Activated CD8-positive, alpha-beta memory T cell treated with anti-CD3 and anti-CD28 coated beads, Interleukin-2, amount 50 U/mL, for 1 hour (primary cell): Measurements from ENCODE around the gene CP.
A peak's percentile ranks its signal among the peaks of the same experiment; 100 is the strongest.

Source experiments
- DNase-seq: peaks from one replicate; pipeline ENCODE4 v3.0.0-alpha.2; 2020; ENCODE audit errors: extremely low read depth

CP gene

GRCh38 chr3:149186219-149186618, 35.4 kb downstream of the CP start:
- DNase-seq, result no peak

GRCh38 chr3:149181182-149181581, 40.4 kb downstream of the CP start:
- no peak for DNase-seq

GRCh38 chr3:149180057-149180573, 41.5 kb downstream of the CP start:
- no peak for DNase-seq

- DNase-seq, result no peak
These were observed 42.4 kb downstream of the CP start for GRCh38 chr3:149179220-149179619.

GRCh38 chr3:149177122-149177521, 44.5 kb downstream of the CP start:
- no peak for DNase-seq

GRCh38 chr3:149174901-149175300, 46.7 kb downstream of the CP start:
- no peak for DNase-seq

- no peak for DNase-seq
These were observed 51.0 kb downstream of the CP start for GRCh38 chr3:149170672-149171071.

GRCh38 chr3:149167898-149168297, 53.7 kb downstream of the CP start:
- DNase-seq, result no peak

- no peak for DNase-seq
These were observed 58.6 kb downstream of the CP start for GRCh38 chr3:149163066-149163465.

- DNase-seq, result no peak
These were observed 59.6 kb downstream of the CP start for GRCh38 chr3:149162007-149162406.

- no peak for DNase-seq
These were observed 60.8 kb downstream of the CP start for GRCh38 chr3:149160754-149161300.

- no peak for DNase-seq
These were observed 68.2 kb downstream of the CP start for GRCh38 chr3:149153402-149153801.

GRCh38 chr3:149152420-149152819, 69.2 kb downstream of the CP start:
- no peak for DNase-seq

- no peak for DNase-seq
These were observed 69.8 kb downstream of the CP start for GRCh38 chr3:149151843-149152242.

GRCh38 chr3:149150436-149150835, 71.2 kb downstream of the CP start:
- DNase-seq, result no peak

GRCh38 chr3:149145974-149146373, 75.7 kb downstream of the CP start:
- no peak for DNase-seq

GRCh38 chr3:149145356-149145755, 76.3 kb downstream of the CP start:
- DNase-seq, result no peak

GRCh38 chr3:149142682-149143081, 78.9 kb downstream of the CP start:
- no peak for DNase-seq

GRCh38 chr3:149134575-149134974, 87.1 kb downstream of the CP start:
- DNase-seq, result no peak

- no peak for DNase-seq
These were observed 90.0 kb downstream of the CP start for GRCh38 chr3:149131589-149131988.

- peak; percentile 36 for DNase-seq
These were observed 92.1 kb downstream of the CP start, which contains the start of gene HPS3 for GRCh38 chr3:149129326-149130205. Gene HPS3, plus strand, starts transcription at chr3:149129638. Its CDS starts 86 bp downstream, at chr3:149129724.

- no peak for DNase-seq
These were observed 92.8 kb downstream of the CP start for GRCh38 chr3:149128821-149129220.
